ENCODE data around the gene TBL1X.

DNA sequence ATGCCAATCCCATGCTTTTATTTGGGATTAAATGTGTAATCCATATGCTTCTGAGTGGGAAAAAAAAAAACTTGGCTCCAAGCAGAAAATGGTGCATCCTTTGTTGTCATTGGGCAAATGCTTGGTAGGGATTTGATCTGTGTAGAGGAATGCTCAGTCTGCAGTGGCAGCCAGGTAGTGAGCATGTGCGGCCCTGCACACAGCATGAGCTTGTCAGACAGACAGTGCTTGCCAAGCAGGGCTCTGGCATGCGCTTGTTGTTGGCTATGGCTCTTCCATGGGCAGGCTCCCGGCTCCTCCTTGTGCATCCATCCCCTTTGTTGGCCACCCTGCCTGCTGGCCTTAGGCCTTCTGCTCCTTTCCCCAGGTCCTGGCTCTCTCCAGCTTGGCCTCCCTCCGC is 170.5 kb downstream of the TBL1X start:
- no peak for TF ChIP-seq POLR2A (IDR thresholded peaks at IDR 0.05)
- TF ChIP-seq, protein P1, sequence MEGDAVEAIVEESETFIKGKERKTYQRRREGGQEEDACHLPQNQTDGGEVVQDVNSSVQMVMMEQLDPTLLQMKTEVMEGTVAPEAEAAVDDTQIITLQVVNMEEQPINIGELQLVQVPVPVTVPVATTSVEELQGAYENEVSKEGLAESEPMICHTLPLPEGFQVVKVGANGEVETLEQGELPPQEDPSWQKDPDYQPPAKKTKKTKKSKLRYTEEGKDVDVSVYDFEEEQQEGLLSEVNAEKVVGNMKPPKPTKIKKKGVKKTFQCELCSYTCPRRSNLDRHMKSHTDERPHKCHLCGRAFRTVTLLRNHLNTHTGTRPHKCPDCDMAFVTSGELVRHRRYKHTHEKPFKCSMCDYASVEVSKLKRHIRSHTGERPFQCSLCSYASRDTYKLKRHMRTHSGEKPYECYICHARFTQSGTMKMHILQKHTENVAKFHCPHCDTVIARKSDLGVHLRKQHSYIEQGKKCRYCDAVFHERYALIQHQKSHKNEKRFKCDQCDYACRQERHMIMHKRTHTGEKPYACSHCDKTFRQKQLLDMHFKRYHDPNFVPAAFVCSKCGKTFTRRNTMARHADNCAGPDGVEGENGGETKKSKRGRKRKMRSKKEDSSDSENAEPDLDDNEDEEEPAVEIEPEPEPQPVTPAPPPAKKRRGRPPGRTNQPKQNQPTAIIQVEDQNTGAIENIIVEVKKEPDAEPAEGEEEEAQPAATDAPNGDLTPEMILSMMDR (IDR thresholded peaks at IDR 0.05) = no peak
